ENCODE data around the gene ODAD3. TPM values are rescaled to one million over a fixed set of nuclear protein-coding genes. Genes with fewer than 3 reads are reported as not detected.
"Not testable (repeated sequence)": the region's sequence is repeated elsewhere in the genome, so short reads cannot be mapped to it uniquely, and the experiment has no call there.

ODAD3 gene
- total RNA-seq, 1 experiment from 2014 or later = 3.9 TPM

- ATAC-seq (no peak), DNase-seq (no peak)
- H3K4me1 ChIP-seq (ENCODE audit: insufficient read depth, low read length) = no peaks in the 10 kb centered on the region
- intact Hi-C loops (cut with micrococcal nuclease) = no loop called here
- no peaks in the 10 kb centered on the region for H3K9me3 ChIP-seq (ENCODE audit: low read length)
- no TSS peak for BruUV-seq (replicated peaks)
- no peak overlapping the region for H3K27ac ChIP-seq (ENCODE audit: low read length)
- H3K27me3 ChIP-seq (ENCODE audit: low read length) = no peaks in the 10 kb centered on the region
- H2AFZ ChIP-seq (ENCODE audit: low read length) = no peak overlapping the region
- H3K9me2 ChIP-seq (replicated peaks; ENCODE audit: low read length) = no peaks in the 10 kb centered on the region
- no peak overlapping the region for H3K4me2 ChIP-seq (ENCODE audit: low read length)
- no peaks in the 10 kb centered on the region for H3F3A ChIP-seq (ENCODE audit: low read length, unreplicated experiment)
- H3K4me3 ChIP-seq (ENCODE audit: low read length) = no peak overlapping the region
- POLR2A ChIA-PET (ENCODE audit: unreplicated experiment) = no interaction called here
- no peak for TF ChIP-seq EZH2 (IDR thresholded peaks at IDR 0.05; ENCODE audit: low read length, unreplicated experiment)
- no peak for TF ChIP-seq CTCF (conservative IDR thresholded peaks at IDR 0.05; ENCODE audit: low read depth, low read length)
- no peak for TF ChIP-seq EZH2phosphoT487 (IDR thresholded peaks at IDR 0.05; ENCODE audit: borderline replicate concordance, low read length)
- CTCF ChIA-PET = interaction anchor here (0.6 kb wide), 1 partner anchor 118 kb away, joined by 4 read pairs; no protein-coding TSS in a partner anchor
- no peak overlapping the region for H3K9ac ChIP-seq (ENCODE audit: low read length)
- H3K79me2 ChIP-seq (ENCODE audit: low read length) = no peaks in the 10 kb centered on the region
- no peaks in the 10 kb centered on the region for H3K36me3 ChIP-seq (ENCODE audit: low read depth, low read length)
- H4K20me1 ChIP-seq (ENCODE audit: low read length) = no peaks in the 10 kb centered on the region
Observed at GRCh38 chr19:11456659-11457058, 21.7 kb upstream of the ODAD3 start.

- H3K9ac ChIP-seq (ENCODE audit: low read length); DNase-seq; H3K9me2 ChIP-seq (replicated peaks; ENCODE audit: low read length); H3K9me3 ChIP-seq (ENCODE audit: low read length); H3K4me3 ChIP-seq (ENCODE audit: low read length); H3K27ac ChIP-seq (ENCODE audit: low read length); H3K36me3 ChIP-seq (ENCODE audit: low read depth, low read length); H3F3A ChIP-seq (ENCODE audit: low read length, unreplicated experiment); H3K27me3 ChIP-seq (ENCODE audit: low read length); H3K4me2 ChIP-seq (ENCODE audit: low read length); POLR2A ChIA-PET (ENCODE audit: unreplicated experiment); ATAC-seq; H2AFZ ChIP-seq (ENCODE audit: low read length); BruUV-seq (replicated peaks); H4K20me1 ChIP-seq (ENCODE audit: low read length); H3K79me2 ChIP-seq (ENCODE audit: low read length); H3K4me1 ChIP-seq (ENCODE audit: insufficient read depth, low read length); intact Hi-C loops (cut with micrococcal nuclease): not testable (repeated sequence)
- CTCF ChIA-PET = interaction anchor here (0.7 kb wide), 1 partner anchor 42 kb away, joined by 3 read pairs; no protein-coding TSS in a partner anchor
Observed at GRCh38 chr19:11455233-11455554, 20.3 kb upstream of the ODAD3 start.

GRCh38 chr19:11453468-11454341 lies 18.8 kb upstream of the ODAD3 start:
- intact Hi-C loops (cut with micrococcal nuclease) = no loop called here
- H3K4me1 ChIP-seq (ENCODE audit: insufficient read depth, low read length) = no peaks in the 10 kb centered on the region
- H3K4me3 ChIP-seq (ENCODE audit: low read length) = no peak overlapping the region
- TF ChIP-seq CTCF (conservative IDR thresholded peaks at IDR 0.05; ENCODE audit: low read depth, low read length) = peak; percentile 62; the same call in 1 of the 2 replicates
- TF ChIP-seq EZH2 (IDR thresholded peaks at IDR 0.05; ENCODE audit: low read length, unreplicated experiment) = no peak
- ChIA-PET POLR2A (ENCODE audit: unreplicated experiment) (no interaction called here), CTCF (no interaction called here)
- H3K4me2 ChIP-seq (ENCODE audit: low read length) = no peak overlapping the region
- H2AFZ ChIP-seq (ENCODE audit: low read length) = no peak overlapping the region
- peaks cover 9% of the 10 kb centered on the region; the same call in 1 of the 2 replicates for H3K36me3 ChIP-seq (ENCODE audit: low read depth, low read length)
- ATAC-seq = no peak
- no peaks in the 10 kb centered on the region for H3K9me3 ChIP-seq (ENCODE audit: low read length)
- H3K27me3 ChIP-seq (ENCODE audit: low read length) = no peaks in the 10 kb centered on the region
- no peaks in the 10 kb centered on the region for H3K9me2 ChIP-seq (replicated peaks; ENCODE audit: low read length)
- DNase-seq = no peak
- BruUV-seq (replicated peaks) = no TSS peak
- H3K9ac ChIP-seq (ENCODE audit: low read length) = no peak overlapping the region
- no peak overlapping the region for H3K27ac ChIP-seq (ENCODE audit: low read length)
- H3K79me2 ChIP-seq (ENCODE audit: low read length) = no peaks in the 10 kb centered on the region
- no peaks in the 10 kb centered on the region for H3F3A ChIP-seq (ENCODE audit: low read length, unreplicated experiment)
- H4K20me1 ChIP-seq (ENCODE audit: low read length) = no peaks in the 10 kb centered on the region
